HCT116 (cell line): ENCODE measurements around the gene UBTD2. TPM values are rescaled to one million over a fixed set of nuclear protein-coding genes. Genes with fewer than 3 reads are reported as not detected.

Source experiments
- ATAC-seq: fragments of 200-7000 bp; cut with Tn5 transposase; 2 replicates; pipeline ENCODE4 v1.9.1; 2020; ENCODE audit warnings: mild to moderate bottlenecking, moderate library complexity
- BruUV-seq: library from RNA; stranded (reverse); fragments of 400-500 nt; replicated peaks from 2 replicates; lab custom pipeline; 2021; lab: Mats Ljungman, UMichigan
- CTCF ChIA-PET: fragments of 300-600 bp; sonication (Branson Sonifier 250); formaldehyde crosslinking; loops from one replicate; lab custom pipeline; 2021; ENCODE audit warnings: antibody characterized with exemption; lab: Charles Lee
- POLR2A ChIA-PET: fragments of 300-600, 350-600 bp; sonication (Branson Sonifier 250); formaldehyde crosslinking; loops from one replicate; lab custom pipeline; 2021; ENCODE audit warnings: antibody characterized with exemption; lab: Charles Lee
- RAD21 ChIA-PET, 2 experiments: fragments of 300-600 bp; sonication (Branson Sonifier 250); formaldehyde crosslinking; loops; one replicate each; lab custom pipeline; 2023; ENCODE audit warnings: low total read pairs in 2 of 2; ENCODE audit not compliant: uncharacterized antibody in 2 of 2, unreplicated experiment in 2 of 2, low non-redundant PET in 1 of 2; lab: Charles Lee
- DNase-seq: peaks from one replicate; pipeline ENCODE4 v3.0.0-alpha.2; 2010; ENCODE audit warnings: low read depth, low spot score
- H2AFZ ChIP-seq: fragments of 200-600 bp; shearing (Covaris generic), sonication (generic); 2 replicates; pipeline ENCODE4 v1.6.1; 2017; ENCODE audit warnings: low read depth, mixed run types, mixed read lengths, antibody characterized with exemption, low read length; ENCODE audit not compliant: poor library complexity, severe bottlenecking
- H3K27ac ChIP-seq: 2 replicates; pipeline ENCODE4 v1.5.1; 2012; ENCODE audit warnings: low read depth, low read length
- H3K27me3 ChIP-seq: fragments of 200-600 bp; sonication (generic); 2 replicates; pipeline ENCODE4 v1.6.1; 2016; ENCODE audit warnings: mixed run types, low read length, mixed read lengths; ENCODE audit not compliant: insufficient read depth
- H3K36me3 ChIP-seq, 2 experiments: fragments of 200-500 bp in 1 of 2; fragments of 200-600 bp in 1 of 2; sonication (Bioruptor generic) in 1 of 2; sonication (generic) in 1 of 2; 2 replicates each; pipeline versions ENCODE4 v1.5.1 to v1.6.1; 2014 to 2016; ENCODE audit warnings: low read length in 2 of 2, inconsistent platforms in 1 of 2, mixed read lengths in 1 of 2, mixed run types in 1 of 2; ENCODE audit not compliant: insufficient read depth in 2 of 2, control insufficient read depth in 1 of 2
- H3K4me1 ChIP-seq, 2 experiments: fragments of 200-600 bp in 1 of 2; sonication (generic) in 1 of 2; 2 replicates each; pipeline versions ENCODE4 v1.5.1 to v1.6.1; 2012 to 2017; ENCODE audit warnings: low read length in 2 of 2, inconsistent platforms in 1 of 2, mild to moderate bottlenecking in 1 of 2, mixed read lengths in 1 of 2, mixed run types in 1 of 2, moderate library complexity in 1 of 2; ENCODE audit not compliant: insufficient read depth in 2 of 2, control insufficient read depth in 1 of 2
- H3K4me2 ChIP-seq: fragments of 200-600 bp; sonication (generic); 2 replicates; pipeline ENCODE4 v1.6.1; 2017; ENCODE audit warnings: mixed run types, low read length, mixed read lengths
- H3K4me3 ChIP-seq, 2 experiments: fragments of 200-600 bp in 1 of 2; sonication (generic) in 1 of 2; replicated peaks in 1 of 2; 2 replicates each; pipeline ENCODE4 v1.5.1; 2011 to 2016; ENCODE audit warnings: low read length in 2 of 2, control low read depth in 1 of 2, low read depth in 1 of 2, mild to moderate bottlenecking in 1 of 2, mixed read lengths in 1 of 2, mixed run types in 1 of 2
- H3K79me2 ChIP-seq: fragments of 200-600 bp; sonication (generic); 2 replicates; pipeline ENCODE4 v1.6.1; 2017; ENCODE audit warnings: mild to moderate bottlenecking, mixed run types, low read length, moderate library complexity, mixed read lengths; ENCODE audit not compliant: insufficient read depth
- H3K9ac ChIP-seq: fragments of 200-600 bp; sonication (generic); 2 replicates; pipeline ENCODE4 v1.6.1; 2016; ENCODE audit warnings: low read length, mixed read lengths
- H3K9me2 ChIP-seq: fragments of 200-600 bp; sonication (generic), shearing (Covaris generic); 2 replicates; pipeline ENCODE4 v1.6.1; 2017; ENCODE audit warnings: mixed run types, mild to moderate bottlenecking, moderate library complexity; ENCODE audit not compliant: insufficient read depth
- H3K9me3 ChIP-seq, 2 experiments: fragments of 200-500 bp in 1 of 2; fragments of 200-600 bp in 1 of 2; sonication (Bioruptor generic) in 1 of 2; sonication (generic) in 1 of 2; 2 replicates each; pipeline ENCODE4 v1.6.1; 2014 to 2017; ENCODE audit warnings: low read length in 2 of 2, mixed read lengths in 2 of 2, inconsistent platforms in 1 of 2, low read depth in 1 of 2, mild to moderate bottlenecking in 1 of 2, mixed run types in 1 of 2, moderate library complexity in 1 of 2; ENCODE audit not compliant: control insufficient read depth in 1 of 2, insufficient read depth in 1 of 2
- H4K20me1 ChIP-seq: fragments of 200-600 bp; sonication (generic), shearing (Covaris generic); 2 replicates; pipeline ENCODE4 v1.6.1; 2017; ENCODE audit warnings: mixed run types, mild to moderate bottlenecking, moderate library complexity; ENCODE audit not compliant: insufficient read depth
- FOSL1 ChIP-seq: IDR thresholded peaks from 2 replicates; pipeline ENCODE4 v1.6.1; 2012; ENCODE audit warnings: low read depth
- POLR2A ChIP-seq: IDR thresholded peaks from 2 replicates; pipeline ENCODE4 v1.7.0; 2011; ENCODE audit warnings: borderline replicate concordance; ENCODE audit not compliant: insufficient read depth, insufficient read length; ENCODE audit errors: extremely low read depth
- POLR2AphosphoS5 ChIP-seq: IDR thresholded peaks from 2 replicates; pipeline ENCODE4 v1.6.1; 2011; ENCODE audit warnings: mild to moderate bottlenecking, low read depth, low read length, moderate library complexity
- SIN3A ChIP-seq: IDR thresholded peaks from 2 replicates; pipeline ENCODE4 v1.6.1; 2012; ENCODE audit warnings: low read depth
- SP1 ChIP-seq: IDR thresholded peaks from 2 replicates; pipeline ENCODE4 v1.6.1; 2012; ENCODE audit warnings: low read depth
- SRF ChIP-seq: IDR thresholded peaks from 2 replicates; pipeline ENCODE4 v1.6.1; 2012; ENCODE audit warnings: low read depth
- ZFX ChIP-seq: fragments of 450-650 bp; IDR thresholded peaks from 2 replicates; pipeline ENCODE4 v1.6.1; 2017
- intact Hi-C: fragments of 100-400 bp; cut with micrococcal nuclease; formaldehyde crosslinking; loops from 2 replicates; pipeline ENCODE4 v1.10.0; 2022
- total RNA-seq: library from RNA; stranded (reverse); gene quantifications from one replicate; pipeline ENCODE4 v1.2.1, GENCODE V29; 2021; ENCODE audit not compliant: unreplicated experiment
- TF ChIP-seq, protein P1 (sequence below): IDR thresholded peaks from 2 replicates; pipeline ENCODE4 v1.6.1; 2011; ENCODE audit warnings: mild to moderate bottlenecking, low read length, moderate library complexity; ENCODE audit not compliant: insufficient replicate concordance; ENCODE audit errors: extremely low read depth

Gene UBTD2
- total RNA-seq, 1 experiment from 2014 or later, result 15.9 TPM

DNA sequence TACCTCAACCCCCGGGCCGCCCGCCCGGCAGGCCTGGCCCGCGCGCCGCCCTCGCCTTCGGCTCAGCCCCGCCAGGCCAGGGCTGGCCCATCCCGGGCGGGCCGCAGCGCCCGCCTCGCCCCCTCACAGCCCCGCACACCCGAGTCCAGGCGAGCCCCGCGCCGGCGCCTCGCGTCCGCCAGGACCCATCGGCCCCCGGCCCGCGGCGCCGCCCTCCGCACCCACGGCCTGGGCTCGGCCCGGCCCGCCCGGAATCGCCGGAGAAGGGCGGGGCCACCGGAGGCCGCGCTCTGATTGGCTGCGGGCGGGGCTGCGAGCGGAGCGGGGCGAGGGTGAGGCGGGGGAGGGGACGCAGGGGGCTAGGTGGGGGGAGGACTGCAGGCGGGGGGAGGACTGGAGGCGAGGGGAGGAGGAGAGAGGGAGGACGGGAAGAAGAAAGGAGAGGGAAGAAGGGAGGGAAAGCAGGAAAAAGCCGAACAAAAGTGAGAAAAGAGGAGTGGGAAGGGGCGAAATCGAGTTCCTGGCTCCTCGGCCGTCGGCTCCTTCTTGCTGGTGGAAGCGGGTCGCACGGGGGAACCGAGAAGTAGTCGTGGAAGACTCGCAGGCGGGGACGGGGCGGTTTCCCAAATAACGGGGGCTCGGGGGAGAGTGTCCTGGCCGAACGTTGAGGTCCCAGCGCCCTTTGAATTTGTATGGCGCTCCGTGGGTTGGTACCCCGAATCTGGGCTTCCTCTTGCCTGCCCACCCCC, 472 bp upstream of the UBTD2 start:
- TSS peak; percentile 73 for BruUV-seq
- DNase-seq, result no peak

DNA sequence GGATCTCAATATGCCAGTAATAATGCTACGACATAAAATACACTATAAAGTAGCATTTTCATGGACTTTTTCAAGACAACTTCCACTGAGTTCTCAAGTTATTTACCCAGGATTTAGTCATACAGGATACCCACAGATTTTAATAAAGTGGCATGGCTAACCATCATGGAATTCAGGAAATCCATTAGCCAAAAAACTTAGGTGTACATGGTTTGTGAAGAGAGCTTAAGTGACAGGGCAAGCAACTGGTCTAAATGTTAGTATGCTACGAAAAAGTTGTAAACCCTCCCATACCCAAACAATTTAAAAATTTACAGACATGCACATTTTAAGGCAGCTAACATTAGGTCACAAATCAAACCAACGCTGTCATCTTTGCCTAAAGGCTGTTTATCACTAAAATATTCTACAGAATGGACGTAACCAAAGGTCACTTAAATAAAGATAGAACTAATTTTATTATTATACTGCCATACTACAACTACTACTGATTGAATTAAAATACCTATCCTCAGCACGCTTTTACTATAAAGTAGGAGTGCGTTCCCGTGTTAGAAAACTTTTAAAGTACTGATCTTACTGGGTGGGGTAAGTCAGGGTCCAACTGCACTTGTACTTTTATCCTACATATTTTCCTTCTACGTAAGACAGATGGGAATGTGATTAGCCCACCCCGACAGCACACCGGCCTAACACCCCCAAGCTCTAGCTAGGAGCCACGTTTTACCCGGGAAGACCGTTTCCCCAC, 1.1 kb downstream of the UBTD2 start:
- RAD21 ChIA-PET, result interaction anchor here in 1 of 2 experiments (0.8 kb wide), 1 partner anchor 21 kb away, joined by 3 read pairs; no protein-coding TSS in a partner anchor
- TSS peak; percentile 55 for BruUV-seq
- Histone ChIP-seq H3K9me2 (no peaks in the 10 kb centered on the region), H3K4me1 (peaks cover 11 to 20% of the 10 kb centered on the region in 2 experiments; a peak in 3 of 4 replicates), H4K20me1 (no peaks in the 10 kb centered on the region), H3K79me2 (peaks cover 58% of the 10 kb centered on the region), H2AFZ (peak overlapping the region; percentile 32), H3K27me3 (no peaks in the 10 kb centered on the region), H3K4me2 (peak overlapping the region; percentile 94), H3K27ac (peak overlapping the region; percentile 81), H3K9me3 (no peaks in the 10 kb centered on the region), H3K36me3 (no peaks in the 10 kb centered on the region)
- DNase-seq, result no peak
- CTCF ChIA-PET, result interaction anchor here (0.6 to 2.8 kb wide), 8 partner anchors 8 to 371 kb away, joined by 3 to 8 read pairs (median 4); partner anchors contain the start of gene STK10
- intact Hi-C loops, result loop anchor here (1.0 to 2.0 kb wide), 2 partner anchors 94 to 370 kb away; partner anchors contain the start of gene STK10
- POLR2A ChIA-PET, result interaction anchor here (0.9 to 1.6 kb wide), 2 partner anchors 9 to 11 kb away, joined by 3 read pairs; no protein-coding TSS in a partner anchor
- TF ChIP-seq, protein P1, sequence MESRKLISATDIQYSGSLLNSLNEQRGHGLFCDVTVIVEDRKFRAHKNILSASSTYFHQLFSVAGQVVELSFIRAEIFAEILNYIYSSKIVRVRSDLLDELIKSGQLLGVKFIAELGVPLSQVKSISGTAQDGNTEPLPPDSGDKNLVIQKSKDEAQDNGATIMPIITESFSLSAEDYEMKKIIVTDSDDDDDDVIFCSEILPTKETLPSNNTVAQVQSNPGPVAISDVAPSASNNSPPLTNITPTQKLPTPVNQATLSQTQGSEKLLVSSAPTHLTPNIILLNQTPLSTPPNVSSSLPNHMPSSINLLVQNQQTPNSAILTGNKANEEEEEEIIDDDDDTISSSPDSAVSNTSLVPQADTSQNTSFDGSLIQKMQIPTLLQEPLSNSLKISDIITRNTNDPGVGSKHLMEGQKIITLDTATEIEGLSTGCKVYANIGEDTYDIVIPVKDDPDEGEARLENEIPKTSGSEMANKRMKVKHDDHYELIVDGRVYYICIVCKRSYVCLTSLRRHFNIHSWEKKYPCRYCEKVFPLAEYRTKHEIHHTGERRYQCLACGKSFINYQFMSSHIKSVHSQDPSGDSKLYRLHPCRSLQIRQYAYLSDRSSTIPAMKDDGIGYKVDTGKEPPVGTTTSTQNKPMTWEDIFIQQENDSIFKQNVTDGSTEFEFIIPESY, result no peak
- 0 out of 2 replicates have a peak, but pooled peaks have one; percentile 5 for TF ChIP-seq FOSL1
- TF ChIP-seq, all 23 proteins: peak for 1
- no peak for ATAC-seq
- peak overlapping the region; percentile 85 for H3K9ac ChIP-seq
- peak overlapping the region; percentile 74 to 90 for H3K4me3 ChIP-seq

More for the DNA sequence above, 472 bp upstream of the UBTD2 start:
- CTCF ChIA-PET, result interaction anchor here (1.6 kb wide), 1 partner anchor 96 kb away, joined by 4 read pairs; the partner anchor contains the start of gene STK10
- ATAC-seq, result peak; percentile 86
- H3K9ac ChIP-seq, result peak overlapping the region; percentile 85
- H3K79me2 ChIP-seq, result peaks cover 42% of the 10 kb centered on the region
- H3K27ac ChIP-seq, result peak overlapping the region; percentile 81
- TF ChIP-seq POLR2AphosphoS5, result 0 out of 2 replicates have a peak, but pooled peaks have one; percentile 7
- TF ChIP-seq SIN3A, result no peak
- TF ChIP-seq SP1, result peak; percentile 44; the same call in 1 of the 2 replicates
- no peak; the same call in 1 of the 2 replicates for TF ChIP-seq SRF
- peak; percentile 73 for TF ChIP-seq ZFX
- peak; percentile 72 for TF ChIP-seq POLR2A
- H2AFZ ChIP-seq, result peak overlapping the region; percentile 35
- no peaks in the 10 kb centered on the region for H3K9me3 ChIP-seq
- no peaks in the 10 kb centered on the region for H3K9me2 ChIP-seq
- no peaks in the 10 kb centered on the region for H3K36me3 ChIP-seq
- peak overlapping the region; percentile 94 for H3K4me2 ChIP-seq
- peak overlapping the region; percentile 74 to 90 for H3K4me3 ChIP-seq
- intact Hi-C loops, result loop anchor here (1.0 to 2.0 kb wide), 2 partner anchors 95 to 372 kb away; partner anchors contain the start of gene STK10
- H3K27me3 ChIP-seq, result no peaks in the 10 kb centered on the region
- RAD21 ChIA-PET, result no interaction called here
- peaks cover 11 to 20% of the 10 kb centered on the region in 2 experiments; a peak in 3 of 4 replicates for H3K4me1 ChIP-seq
- POLR2A ChIA-PET, result interaction anchor here (1.6 kb wide), 1 partner anchor 10 kb away, joined by 3 read pairs; no protein-coding TSS in a partner anchor
- H4K20me1 ChIP-seq, result no peaks in the 10 kb centered on the region
